CD4-positive, alpha-beta T cell (primary cell): ENCODE data around the gene BAG1. TPM values are rescaled to one million over a fixed set of nuclear protein-coding genes. Genes with fewer than 3 reads are reported as not detected.

Experiments used
- ATAC-seq: fragments of 200-7000 bp; cut with Tn5 transposase; one replicate; pipeline ENCODE4 v1.10.0; 2022; ENCODE audit warnings: mild to moderate bottlenecking; ENCODE audit not compliant: poor library complexity
- CTCF ChIA-PET: fragments of 350-600 bp; sonication (Branson Sonifier 250); formaldehyde crosslinking; loops from one replicate; lab custom pipeline; 2021; ENCODE audit warnings: antibody characterized with exemption, inconsistent platforms; lab: Charles Lee
- POLR2A ChIA-PET: fragments of 350-600 bp; sonication (Branson Sonifier 250); formaldehyde crosslinking; loops from one replicate; lab custom pipeline; 2021; ENCODE audit warnings: antibody characterized with exemption, inconsistent platforms; lab: Charles Lee
- DNase-seq, 14 experiments: peaks; one replicate each; pipeline ENCODE4 v3.0.0-alpha.2; 2013 to 2020; ENCODE audit warnings: mixed read lengths in 2 of 14
- H3K27ac ChIP-seq, 2 donors: one replicate each; pipeline versions ENCODE4 v1.5.1 to v1.7.0; 2013; ENCODE audit warnings: low read length in 2 of 2, low read depth in 1 of 2, mild to moderate bottlenecking in 1 of 2
- H3K27me3 ChIP-seq, 2 experiments: 1 replicate in 1 of 2; 2 replicates in 1 of 2; pipeline versions ENCODE4 v1.6.1 to v1.7.0; 2013; ENCODE audit warnings: low read length in 2 of 2, control low read depth in 1 of 2, mild to moderate bottlenecking in 1 of 2, moderate library complexity in 1 of 2; ENCODE audit not compliant: insufficient read depth in 2 of 2, control insufficient read depth in 1 of 2
- H3K36me3 ChIP-seq: one replicate; pipeline ENCODE4 v1.6.1; 2013; ENCODE audit warnings: low read length, control low read depth; ENCODE audit not compliant: insufficient read depth
- H3K4me1 ChIP-seq: one replicate; pipeline ENCODE4 v1.6.1; 2013; ENCODE audit warnings: low read length, control low read depth; ENCODE audit not compliant: insufficient read depth
- H3K4me3 ChIP-seq: one replicate; pipeline ENCODE4 v1.5.1; 2013; ENCODE audit warnings: mild to moderate bottlenecking, low read length, moderate library complexity
- H3K9me3 ChIP-seq, 2 experiments: 1 replicate in 1 of 2; 2 replicates in 1 of 2; pipeline versions ENCODE4 v1.6.1 to v1.7.0; 2013; ENCODE audit warnings: low read length in 2 of 2, mild to moderate bottlenecking in 2 of 2, control low read depth in 1 of 2, moderate library complexity in 1 of 2; ENCODE audit not compliant: control insufficient read depth in 1 of 2, insufficient read depth in 1 of 2
- H3K27ac Mint-ChIP-seq: one replicate; pipeline ENCODE4 v1.8.0; 2020; ENCODE audit warnings: mixed read lengths
- H3K27me3 Mint-ChIP-seq: one replicate; pipeline ENCODE4 v1.8.0; 2021; ENCODE audit warnings: mixed read lengths
- H3K36me3 Mint-ChIP-seq: one replicate; pipeline ENCODE4 v1.8.0; 2021; ENCODE audit warnings: low read depth, mixed read lengths
- H3K4me1 Mint-ChIP-seq: one replicate; pipeline ENCODE4 v1.8.0; 2021; ENCODE audit warnings: low read depth, mixed read lengths
- H3K4me3 Mint-ChIP-seq: one replicate; pipeline ENCODE4 v1.8.0; 2020; ENCODE audit warnings: mild to moderate bottlenecking, mixed read lengths
- H3K9me3 Mint-ChIP-seq: one replicate; pipeline ENCODE4 v1.8.0; 2020; ENCODE audit warnings: mixed read lengths
- CTCF ChIP-seq: fragments of 200-600 bp; IDR thresholded peaks from one replicate; pipeline ENCODE4 v1.8.0; 2022; ENCODE audit warnings: antibody characterized with exemption, mild to moderate bottlenecking
- intact Hi-C, 2 experiments: fragments of 100-400 bp; cut with DNase I in 1 of 2; cut with micrococcal nuclease in 1 of 2; formaldehyde crosslinking; loops; one replicate each; pipeline versions ENCODE4 v1.15.1 to v1.9.0; 2023 to 2025; cut with DNase I, micrococcal nuclease
- total RNA-seq, 174 experiments: library from RNA in 2 of 174; stranded (reverse) in 2 of 174; gene quantifications; one replicate each; pipeline ENCODE4 v1.2.3 and lab custom pipeline; 2021 to 2026

The BAG1 gene
- total RNA-seq, 2 experiments from 2014 or later: 58.0 to 61.4 TPM

- Mint-ChIP-seq H3K36me3 (peaks cover 92% of the 10 kb centered on the region), H3K9me3 (no peaks in the 10 kb centered on the region), H3K27me3 (no peaks in the 10 kb centered on the region), H3K4me1 (peaks cover 9% of the 10 kb centered on the region), H3K4me3 (no peak overlapping the region), H3K27ac (no peak overlapping the region)
- no peak for ATAC-seq
- Histone ChIP-seq H3K4me1 (no peaks in the 10 kb centered on the region), H3K27ac (no peak overlapping the region), H3K36me3 (peaks cover 91% of the 10 kb centered on the region), H3K4me3 (no peak overlapping the region), H3K27me3 (no peaks in the 10 kb centered on the region), H3K9me3 (no peaks in the 10 kb centered on the region)
- DNase-seq: no peak
- TF ChIP-seq CTCF: no peak
- ChIA-PET POLR2A (no interaction called here), CTCF (no interaction called here)
- intact Hi-C loops: no loop called here
Observed at GRCh38 chr9:33277484-33277883, 13.0 kb upstream of the BAG1 start.

GRCh38 chr9:33273972-33274328, 9.4 kb upstream of the BAG1 start:
- no peaks in the 10 kb centered on the region for H3K27me3 Mint-ChIP-seq
- intact Hi-C loops: no loop called here
- DNase-seq: no peak
- Histone ChIP-seq H3K27me3 (no peaks in the 10 kb centered on the region), H3K27ac (no peak overlapping the region), H3K4me1 (no peaks in the 10 kb centered on the region), H3K9me3 (no peaks in the 10 kb centered on the region), H3K36me3 (peaks cover 90% of the 10 kb centered on the region), H3K4me3 (no peak overlapping the region)
- no peak overlapping the region for H3K4me3 Mint-ChIP-seq
- H3K9me3 Mint-ChIP-seq: no peaks in the 10 kb centered on the region
- POLR2A ChIA-PET: interaction anchor here (1.0 to 2.2 kb wide), 3 partner anchors 9 to 131 kb away, joined by 3 to 11 read pairs (median 4); partner anchors contain the start of genes BAG1, CHMP5 and NFX1
- CTCF ChIA-PET: interaction anchor here (1.9 kb wide), 1 partner anchor 13 kb away, joined by 8 read pairs; no protein-coding TSS in a partner anchor
- peaks cover 17% of the 10 kb centered on the region for H3K4me1 Mint-ChIP-seq
- H3K27ac Mint-ChIP-seq: no peak overlapping the region
- no peak for ATAC-seq
- H3K36me3 Mint-ChIP-seq: peaks cover 87% of the 10 kb centered on the region
- TF ChIP-seq CTCF: no peak

- no peak overlapping the region for H3K27ac ChIP-seq
- H3K4me3 ChIP-seq: no peak overlapping the region
- H3K27me3 Mint-ChIP-seq: no peaks in the 10 kb centered on the region
- H3K27ac Mint-ChIP-seq: no peak overlapping the region
- POLR2A ChIA-PET: interaction anchor here (0.6 to 2.2 kb wide), 6 partner anchors 9 to 131 kb away, joined by 3 to 11 read pairs (median 4); partner anchors contain the start of genes BAG1, CHMP5 and NFX1
- no peaks in the 10 kb centered on the region for H3K9me3 Mint-ChIP-seq
- no peaks in the 10 kb centered on the region for H3K27me3 ChIP-seq
- H3K4me1 ChIP-seq: no peaks in the 10 kb centered on the region
- no peak for TF ChIP-seq CTCF
- no peak for DNase-seq
- H3K9me3 ChIP-seq: no peaks in the 10 kb centered on the region
- H3K36me3 Mint-ChIP-seq: peaks cover 87% of the 10 kb centered on the region
- CTCF ChIA-PET: interaction anchor here (1.9 kb wide), 1 partner anchor 13 kb away, joined by 8 read pairs; no protein-coding TSS in a partner anchor
- H3K36me3 ChIP-seq: peaks cover 90% of the 10 kb centered on the region
- no peak for ATAC-seq
- H3K4me1 Mint-ChIP-seq: peaks cover 18% of the 10 kb centered on the region
- intact Hi-C loops: no loop called here
- H3K4me3 Mint-ChIP-seq: no peak overlapping the region
Observed at GRCh38 chr9:33273266-33273971, 8.9 kb upstream of the BAG1 start.
